HEK293T (cell line): ENCODE measurements around the gene CES2.

Experiments used
- CTCF ChIA-PET: fragments of 350-600 bp; formaldehyde crosslinking; extraction: SDS; loops from one replicate; lab custom pipeline; 2021; ENCODE audit warnings: antibody characterized with exemption, inconsistent platforms; lab: Yijun Ruan, JAX
- POLR2A ChIA-PET: fragments of 350-600 bp; formaldehyde crosslinking; extraction: SDS; loops from one replicate; lab custom pipeline; 2020; ENCODE audit warnings: antibody characterized with exemption, inconsistent platforms; lab: Yijun Ruan, JAX
- DNase-seq: peaks from one replicate; pipeline ENCODE4 v3.0.0; 2012; ENCODE audit warnings: mixed read lengths; ENCODE audit errors: extremely low spot score
- ARNT ChIP-seq: fragments of 450-650 bp; IDR thresholded peaks from 2 replicates; pipeline ENCODE4 v1.6.1; 2017; ENCODE audit warnings: mild to moderate bottlenecking
- BHLHE40 ChIP-seq: fragments of 450-650 bp; IDR thresholded peaks from 2 replicates; pipeline ENCODE4 v1.6.1; 2016; ENCODE audit warnings: mild to moderate bottlenecking, moderate library complexity, borderline replicate concordance
- CTBP1 ChIP-seq: fragments of 450-650 bp; IDR thresholded peaks from 2 replicates; pipeline ENCODE4 v1.6.1; 2016; ENCODE audit warnings: borderline replicate concordance
- ELF4 ChIP-seq: fragments of 450-650 bp; IDR thresholded peaks from 2 replicates; pipeline ENCODE4 v1.6.1; 2017; ENCODE audit warnings: antibody characterized with exemption
- FOXA1 ChIP-seq: fragments of 450-650 bp; IDR thresholded peaks from 2 replicates; pipeline ENCODE4 v1.6.1; 2016; ENCODE audit warnings: mild to moderate bottlenecking
- FOXK2 ChIP-seq: fragments of 450-650 bp; IDR thresholded peaks from 2 replicates; pipeline ENCODE4 v1.6.1; 2016; ENCODE audit warnings: mild to moderate bottlenecking
- FOXM1 ChIP-seq: fragments of 450-650 bp; IDR thresholded peaks from 2 replicates; pipeline ENCODE4 v1.6.1; 2017; ENCODE audit warnings: mild to moderate bottlenecking, borderline replicate concordance
- HDGF ChIP-seq: fragments of 450-650 bp; IDR thresholded peaks from 2 replicates; pipeline ENCODE4 v1.6.1; 2017; ENCODE audit warnings: antibody characterized with exemption, borderline replicate concordance
- L3MBTL2 ChIP-seq: fragments of 450-650 bp; conservative IDR thresholded peaks from 2 replicates; pipeline ENCODE4 v1.6.1; 2016; ENCODE audit warnings: mild to moderate bottlenecking
- LEF1 ChIP-seq: fragments of 450-650 bp; IDR thresholded peaks from 2 replicates; pipeline ENCODE4 v1.6.1; 2017; ENCODE audit warnings: mild to moderate bottlenecking, borderline replicate concordance
- NFRKB ChIP-seq: fragments of 450-650 bp; IDR thresholded peaks from 2 replicates; pipeline ENCODE4 v1.6.1; 2016; ENCODE audit warnings: mild to moderate bottlenecking, moderate library complexity
- PKNOX1 ChIP-seq: fragments of 450-650 bp; IDR thresholded peaks from 2 replicates; pipeline ENCODE4 v1.6.1; 2016
- SP1 ChIP-seq: fragments of 450-650 bp; IDR thresholded peaks from 2 replicates; pipeline ENCODE4 v1.6.1; 2017
- SUZ12 ChIP-seq: fragments of 450-650 bp; IDR thresholded peaks from 2 replicates; pipeline ENCODE4 v1.6.1; 2016; ENCODE audit warnings: mild to moderate bottlenecking
- TARDBP ChIP-seq: fragments of 450-650 bp; IDR thresholded peaks from 2 replicates; pipeline ENCODE4 v1.6.1; 2016
- ZNF384 ChIP-seq: fragments of 450-650 bp; IDR thresholded peaks from 2 replicates; pipeline ENCODE4 v1.6.1; 2016

Gene CES2

GRCh38 chr16:66948837-66949225, 13.5 kb downstream of the CES2 start:
- CTCF ChIA-PET: interaction anchor here (0.6 to 1.7 kb wide), 2 partner anchors 53 to 1125 kb away, joined by 4 read pairs; no protein-coding TSS in a partner anchor

DNA sequence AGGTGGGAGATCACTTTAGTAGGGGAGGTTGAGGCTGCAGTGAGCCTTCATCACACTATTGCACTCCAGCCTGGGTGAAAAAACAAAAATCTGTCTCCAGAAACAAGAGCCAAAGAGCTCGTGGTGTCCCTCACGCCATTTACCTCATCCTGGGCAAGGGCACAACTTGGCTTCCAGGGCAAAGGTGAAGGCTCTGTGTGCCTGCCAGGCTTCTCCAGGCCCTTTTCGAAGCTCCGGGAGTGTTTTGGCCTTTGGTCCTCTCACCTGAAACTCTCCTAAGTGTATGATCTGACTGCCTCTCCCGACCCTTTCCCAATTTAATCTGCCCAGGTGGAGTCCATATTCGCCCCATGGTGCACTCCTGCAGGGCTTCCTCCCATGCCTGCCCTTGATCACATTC, 14.2 kb downstream of the CES2 start:
- CTCF ChIA-PET: interaction anchor here (1.5 to 1.7 kb wide), 2 partner anchors 40 to 54 kb away, joined by 3 to 4 read pairs; no protein-coding TSS in a partner anchor
- POLR2A ChIA-PET: interaction anchor here (1.8 kb wide), 1 partner anchor 12 kb away, joined by 3 read pairs; the partner anchor contains the start of gene CES3
- no peak for DNase-seq
- TF ChIP-seq CTBP1 (no peak), L3MBTL2 (no peak), HDGF (no peak), FOXK2 (no peak), NFRKB (no peak), ZNF384 (no peak), TARDBP (no peak), FOXA1 (no peak), BHLHE40 (no peak)

More at GRCh38 chr16:66948837-66949225, 13.5 kb downstream of the CES2 start:
- POLR2A ChIA-PET: interaction anchor here (1.8 kb wide), 1 partner anchor 12 kb away, joined by 3 read pairs; the partner anchor contains the start of gene CES3
- no peak for TF ChIP-seq FOXK2
- TF ChIP-seq NFRKB: no peak
- no peak for TF ChIP-seq SUZ12
- DNase-seq: no peak

DNA sequence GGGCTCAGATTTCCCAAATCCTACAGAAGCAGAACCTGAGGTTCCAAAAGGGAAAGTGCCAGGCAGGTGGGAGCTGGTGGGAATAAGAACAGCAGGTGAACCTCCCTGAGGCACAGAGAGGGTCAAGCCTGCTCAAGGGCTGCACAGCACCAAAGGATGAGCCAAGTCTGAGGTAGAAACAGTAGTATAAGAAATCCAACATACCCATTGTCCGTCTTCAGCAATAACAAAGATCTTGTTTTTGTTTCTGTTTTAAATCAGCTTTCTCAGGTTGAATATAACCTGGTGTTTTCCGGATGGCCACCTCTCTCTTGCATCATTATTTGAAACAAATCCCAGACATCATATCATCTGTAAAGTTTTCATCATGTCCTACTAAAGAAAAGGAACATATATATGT, 15.1 kb downstream of the CES2 start:
- ChIA-PET POLR2A (interaction anchor here (1.8 kb wide), 1 partner anchor 11 kb away, joined by 3 read pairs; the partner anchor contains the start of gene CES3), CTCF (interaction anchor here (0.6 to 1.7 kb wide), 3 partner anchors 41 to 259 kb away, joined by 3 to 5 read pairs (median 4); no protein-coding TSS in a partner anchor)
- DNase-seq: no peak
- TF ChIP-seq L3MBTL2 (no peak), CTBP1 (no peak), ELF4 (no peak), ARNT (no peak), SP1 (no peak), LEF1 (no peak), FOXK2 (no peak)

GRCh38 chr16:66950971-66951790, 15.9 kb downstream of the CES2 start:
- no peak for DNase-seq
- TF ChIP-seq FOXA1 (no peak), LEF1 (no peak), ARNT (no peak), ELF4 (no peak), SP1 (no peak), ZNF384 (no peak), BHLHE40 (no peak), SUZ12 (no peak), HDGF (no peak), L3MBTL2 (no peak), PKNOX1 (no peak), FOXK2 (no peak), NFRKB (no peak), TARDBP (no peak)
- ChIA-PET POLR2A (no interaction called here), CTCF (interaction anchor here (1.5 kb wide), 1 partner anchor 42 kb away, joined by 3 read pairs; no protein-coding TSS in a partner anchor)

DNA sequence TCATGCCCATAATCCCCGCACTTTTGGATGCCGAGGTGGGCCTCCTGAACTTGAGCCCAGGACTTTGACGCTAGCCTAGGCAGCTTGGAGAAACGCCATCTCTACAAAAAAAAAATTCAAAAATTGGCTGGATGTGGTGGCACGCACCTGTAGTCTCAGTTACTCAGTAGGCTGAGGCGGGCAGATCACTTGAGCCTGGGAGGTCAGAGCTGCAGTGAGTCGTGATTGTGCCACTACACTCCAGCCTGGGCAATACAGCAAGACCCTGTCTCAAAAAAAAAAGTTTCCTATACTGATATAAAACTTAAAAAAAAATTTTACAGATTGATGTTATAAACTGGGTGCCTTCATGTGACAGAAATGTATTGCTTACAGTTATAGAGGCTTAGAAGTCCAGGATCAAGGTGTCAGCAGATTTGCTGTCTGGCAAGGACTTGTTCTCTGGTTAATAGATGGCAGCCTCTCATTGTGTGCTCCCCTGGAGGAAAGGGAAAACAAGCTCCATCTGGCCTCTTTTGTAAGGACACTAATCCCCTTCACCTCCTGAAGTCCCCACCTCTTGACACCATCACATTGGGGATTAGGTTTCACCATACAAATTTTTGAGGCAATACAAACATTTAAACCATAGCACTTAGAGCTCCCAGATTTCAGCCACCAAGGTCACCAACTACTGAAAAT, 17.3 kb downstream of the CES2 start:
- ChIA-PET POLR2A (no interaction called here), CTCF (interaction anchor here (0.6 to 1.4 kb wide), 4 partner anchors 8 to 432 kb away, joined by 3 to 4 read pairs (median 4); partner anchors contain the start of gene CES3)
- no peak for DNase-seq
- TF ChIP-seq HDGF: no peak
- no peak for TF ChIP-seq TARDBP
- no peak for TF ChIP-seq BHLHE40
- TF ChIP-seq FOXM1: no peak
- no peak for TF ChIP-seq FOXA1
- no peak for TF ChIP-seq FOXK2
- TF ChIP-seq SP1: no peak
- no peak for TF ChIP-seq PKNOX1
- TF ChIP-seq CTBP1: no peak
- no peak for TF ChIP-seq SUZ12
- TF ChIP-seq ELF4: no peak
- TF ChIP-seq L3MBTL2: no peak
- TF ChIP-seq ARNT: no peak
- TF ChIP-seq ZNF384: no peak
- TF ChIP-seq LEF1: no peak

GRCh38 chr16:66953462-66954096, 18.3 kb downstream of the CES2 start:
- no peak for TF ChIP-seq FOXM1
- no peak for TF ChIP-seq LEF1
- TF ChIP-seq ZNF384: no peak
- TF ChIP-seq FOXK2: no peak
- no peak for TF ChIP-seq PKNOX1
- TF ChIP-seq SUZ12: no peak
- no peak for TF ChIP-seq CTBP1
- no peak for TF ChIP-seq SP1
- POLR2A ChIA-PET: interaction anchor here (1.4 kb wide), 1 partner anchor 229 kb away, joined by 3 read pairs; no protein-coding TSS in a partner anchor
- CTCF ChIA-PET: interaction anchor here (0.6 to 1.3 kb wide), 4 partner anchors 13 to 216 kb away, joined by 3 to 7 read pairs (median 5); partner anchors contain the start of gene NOL3
- DNase-seq: no peak
